IMR-90 (cell line): ENCODE results near the gene GMPR. TPM values are rescaled to one million over a fixed set of nuclear protein-coding genes. Genes with fewer than 3 reads are reported as not detected.
"Not testable (repeated sequence)": the region's sequence is repeated elsewhere in the genome, so short reads cannot be mapped to it uniquely, and the experiment has no call there.

Experiments
- ATAC-seq: fragments of 200-7000 bp; cut with Tn5 transposase; 2 replicates; pipeline ENCODE4 v1.9.1; 2020; ENCODE audit warnings: low read depth, mild to moderate bottlenecking, moderate library complexity
- BruUV-seq: library from RNA; stranded (reverse); fragments of 400-500 nt; replicated peaks from 2 replicates; lab custom pipeline; 2021; lab: Mats Ljungman, UMichigan
- CTCF ChIA-PET: fragments of 300-600 bp; formaldehyde crosslinking; extraction: SDS; loops from one replicate; lab custom pipeline; 2021; ENCODE audit warnings: antibody characterized with exemption; lab: Yijun Ruan, JAX
- POLR2A ChIA-PET: fragments of 300-600 bp; sonication (Branson Sonifier 250); formaldehyde crosslinking; loops from one replicate; lab custom pipeline; 2022; ENCODE audit warnings: antibody characterized with exemption; ENCODE audit not compliant: unreplicated experiment; lab: Charles Lee
- DNase-seq: peaks from one replicate; pipeline ENCODE4 v3.0.0; 2013
- H2AFZ ChIP-seq: replicated peaks from 2 replicates; pipeline ENCODE3; 2013; ENCODE audit warnings: low read length, mild to moderate bottlenecking; ENCODE audit not compliant: poor library complexity
- H2AK5ac ChIP-seq: 2 replicates; pipeline ENCODE4 v1.6.1; 2013; ENCODE audit warnings: low read depth, low read length, inconsistent platforms
- H2AK9ac ChIP-seq: replicated peaks from 2 replicates; pipeline ENCODE3; 2013; ENCODE audit warnings: mild to moderate bottlenecking, low read depth, low read length, moderate library complexity; ENCODE audit not compliant: poor library complexity
- H2BK120ac ChIP-seq: 2 replicates; pipeline ENCODE4 v1.6.1; 2013; ENCODE audit warnings: low read depth, low read length, inconsistent platforms
- H2BK15ac ChIP-seq: 3 replicates; pipeline ENCODE4 v1.6.1; 2013; ENCODE audit warnings: low read depth, low read length, inconsistent platforms
- H2BK20ac ChIP-seq: 2 replicates; pipeline ENCODE4 v1.6.1; 2013; ENCODE audit warnings: low read depth, mild to moderate bottlenecking, inconsistent platforms, low read length, moderate library complexity
- H2BK5ac ChIP-seq: 2 replicates; pipeline ENCODE4 v1.6.1; 2013; ENCODE audit warnings: mild to moderate bottlenecking, low read depth, low read length, inconsistent platforms; ENCODE audit not compliant: poor library complexity, severe bottlenecking
- H3K14ac ChIP-seq: replicated peaks from 2 replicates; pipeline ENCODE4 v1.6.1; 2013; ENCODE audit warnings: low read depth, low read length, inconsistent platforms
- H3K18ac ChIP-seq: 2 replicates; pipeline ENCODE4 v1.6.1; 2013; ENCODE audit warnings: low read depth, low read length, control low read depth
- H3K23ac ChIP-seq: 2 replicates; pipeline ENCODE4 v1.6.1; 2013; ENCODE audit warnings: low read depth, low read length, inconsistent platforms
- H3K27ac ChIP-seq: 2 replicates; pipeline ENCODE4 v1.5.1; 2013; ENCODE audit warnings: mild to moderate bottlenecking, control low read depth, low read length; ENCODE audit not compliant: insufficient read depth
- H3K27me3 ChIP-seq: 2 replicates; pipeline ENCODE4 v1.6.1; 2013; ENCODE audit warnings: low read length; ENCODE audit not compliant: control insufficient read depth, insufficient read depth
- H3K36me3 ChIP-seq: 2 replicates; pipeline ENCODE4 v1.6.1; 2013; ENCODE audit warnings: low read length, mixed read lengths; ENCODE audit not compliant: control insufficient read depth, insufficient read depth
- H3K4ac ChIP-seq: 2 replicates; pipeline ENCODE4 v1.6.1; 2013; ENCODE audit warnings: low read depth, low read length, inconsistent platforms
- H3K4me1 ChIP-seq: 2 replicates; pipeline ENCODE4 v1.6.1; 2013; ENCODE audit warnings: low read length, mixed read lengths; ENCODE audit not compliant: control insufficient read depth, insufficient read depth
- H3K4me2 ChIP-seq: 2 replicates; pipeline ENCODE4 v1.6.1; 2013; ENCODE audit warnings: low read depth, mild to moderate bottlenecking, control low read depth, low read length, moderate library complexity
- H3K4me3 ChIP-seq: 2 replicates; pipeline ENCODE4 v1.5.1; 2013; ENCODE audit warnings: low read depth, mild to moderate bottlenecking, control low read depth, low read length, moderate library complexity; ENCODE audit not compliant: insufficient read depth
- H3K56ac ChIP-seq: 2 replicates; pipeline ENCODE4 v1.6.1; 2013; ENCODE audit warnings: low read length, inconsistent platforms; ENCODE audit not compliant: insufficient read depth; ENCODE audit errors: extremely low read depth
- H3K79me1 ChIP-seq, 2 experiments: 2 replicates each; pipeline ENCODE4 v1.6.1; 2013; ENCODE audit warnings: low read length in 2 of 2, inconsistent platforms in 1 of 2, low read depth in 1 of 2
- H3K9ac ChIP-seq: 2 replicates; pipeline ENCODE4 v1.6.1; 2013; ENCODE audit warnings: low read depth, low read length, control low read depth
- H3K9me1 ChIP-seq: 2 replicates; pipeline ENCODE4 v1.6.1; 2013; ENCODE audit warnings: low read length, inconsistent platforms; ENCODE audit not compliant: insufficient read depth
- H3K9me3 ChIP-seq: 2 replicates; pipeline ENCODE4 v1.6.1; 2013; ENCODE audit warnings: low read length; ENCODE audit not compliant: control insufficient read depth, insufficient read depth
- H4K20me1 ChIP-seq: 2 replicates; pipeline ENCODE4 v1.6.1; 2013; ENCODE audit warnings: low read length, inconsistent platforms; ENCODE audit not compliant: insufficient read depth
- H4K5ac ChIP-seq: 2 replicates; pipeline ENCODE4 v1.6.1; 2013; ENCODE audit warnings: mild to moderate bottlenecking, low read depth, low read length, control low read depth
- H4K8ac ChIP-seq, 2 experiments: 2 replicates each; pipeline ENCODE4 v1.6.1; 2013; ENCODE audit warnings: low read depth in 2 of 2, low read length in 2 of 2, control low read depth in 1 of 2, inconsistent platforms in 1 of 2
- H4K91ac ChIP-seq: 2 replicates; pipeline ENCODE4 v1.6.1; 2013; ENCODE audit warnings: low read depth, low read length, inconsistent platforms; ENCODE audit not compliant: insufficient read depth
- WGBS, 2 experiments: methylation state at CpG; one replicate each; pipeline versions ENCODE4 v1.1.5 to v1.1.7; 2013; ENCODE audit warnings: missing lambda C conversion rate in 2 of 2; ENCODE audit not compliant: insufficient read length in 1 of 2; ENCODE audit errors: extremely low coverage in 2 of 2; 5-methylcytosine and 5-hydroxymethylcytosine counted together
- dilution Hi-C: fragments of 300-500 bp; cut with HindIII; formaldehyde crosslinking; loops from one replicate; pipeline ENCODE4 v1.14.3; 2018; ENCODE audit warnings: low sequenced_read_pairs; ENCODE audit not compliant: unreplicated experiment
- in situ Hi-C: fragments of 300-500 bp; cut with MboI; formaldehyde crosslinking; loops from 3 replicates; pipeline ENCODE4 v1.14.3; 2019; ENCODE audit warnings: low sequenced_read_pairs, inconsistent platforms, mixed read lengths
- intact Hi-C: fragments of 100-400 bp; cut with micrococcal nuclease; formaldehyde crosslinking; loops from 2 replicates; pipeline ENCODE4 v1.10.0; 2022
- polyA plus RNA-seq, 3 experiments: library from polyadenylated mRNA; depleted of rRNA; stranded (reverse); fragments of >200 nt; gene quantifications; 2 replicates each; pipeline ENCODE4 v1.2.3, GENCODE V29; 2012; ENCODE audit warnings: low replicate concordance in 1 of 3
- total RNA-seq: library from RNA; depleted of rRNA; stranded (reverse); fragments of >200 nt; gene quantifications from 2 replicates; pipeline ENCODE4 v1.2.3, GENCODE V29; 2012

The GMPR gene
- total and polyA plus RNA-seq, 2 of the 4 experiments (the other 2 are of a cell fraction) = 6.3 to 8.6 TPM

DNA sequence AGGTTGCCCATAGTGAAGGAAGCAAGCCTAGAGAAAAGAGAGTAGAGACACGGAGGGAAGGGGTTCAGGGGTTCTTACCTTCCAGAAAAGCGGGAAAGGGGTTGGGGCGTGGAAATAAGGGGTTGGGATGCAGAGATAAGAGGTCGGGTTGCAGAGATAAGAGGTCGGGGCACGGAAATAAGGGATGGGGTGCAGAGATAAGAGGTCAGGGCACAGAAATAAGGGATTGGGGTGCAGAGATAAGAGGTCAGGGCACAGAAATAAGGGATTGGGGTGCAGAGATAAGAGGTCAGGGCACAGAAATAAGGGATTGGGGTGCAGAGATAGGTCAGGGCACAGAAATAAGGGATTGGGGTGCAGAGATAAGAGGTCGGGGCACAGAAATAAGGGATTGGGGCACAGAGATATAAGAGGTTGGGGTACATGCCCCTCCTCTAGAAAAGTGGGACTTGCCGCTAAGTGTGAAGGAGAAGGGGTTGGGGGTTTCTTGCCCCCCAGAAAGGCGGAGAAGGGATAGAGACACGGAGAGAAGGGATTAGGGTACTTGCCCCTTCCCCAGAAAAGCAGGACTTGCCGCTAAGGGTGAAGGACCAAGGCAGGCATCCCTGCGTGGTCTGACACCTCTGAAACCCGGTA, 25.2 kb downstream of the GMPR start:
- H3K14ac ChIP-seq, H3K18ac ChIP-seq, H4K8ac ChIP-seq, H3K9ac ChIP-seq, H3K4me2 ChIP-seq, H3K4me3 ChIP-seq, POLR2A ChIA-PET, H3K9me1 ChIP-seq, H4K91ac ChIP-seq, H3K27ac ChIP-seq, dilution Hi-C loops, H3K27me3 ChIP-seq, H3K9me3 ChIP-seq, H2AK9ac ChIP-seq, intact Hi-C loops, H3K4ac ChIP-seq, H2AK5ac ChIP-seq, in situ Hi-C loops, H3K36me3 ChIP-seq, ATAC-seq, H2BK5ac ChIP-seq, CTCF ChIA-PET, H3K79me1 ChIP-seq, BruUV-seq, H4K5ac ChIP-seq, H3K23ac ChIP-seq, H3K4me1 ChIP-seq, H2BK20ac ChIP-seq, H2BK120ac ChIP-seq, H2BK15ac ChIP-seq, DNase-seq, H3K56ac ChIP-seq, H4K20me1 ChIP-seq, H2AFZ ChIP-seq: not testable (repeated sequence)
- 76% methylated on average over 6 of the region's 13 CpGs; no CpG with 5 or more reads in 1 of the 2 experiments for WGBS, 2 experiments
